ENCODE results near the gene KDM4D. TPM values are rescaled to one million over a fixed set of nuclear protein-coding genes. Genes with fewer than 3 reads are reported as not detected.

Gene KDM4D
- total and polyA plus RNA-seq, 4 donors, result 0.13 to 0.75 (median 0.38) TPM

GRCh38 chr11:94946812-94947211, 26.7 kb upstream of the KDM4D start:
- no peak overlapping the region for H3K4me3 ChIP-seq (ENCODE audit: low read length in 2 of 2)
- no peak for ATAC-seq (ENCODE audit: low FRiP score)
- WGBS, 2 donors, result 80 to 81% methylated on average over 4 of the region's 4 CpGs
- no peak overlapping the region for H3K27ac ChIP-seq (ENCODE audit: low read depth in 1 of 2, low read length in 2 of 2)
- no peaks in the 10 kb centered on the region for H3K9me3 ChIP-seq (ENCODE audit: control insufficient read depth, low read length)
- intact Hi-C loops (cut with DNase I), result no loop called here
- DNase-seq, result no peak
- no peaks in the 10 kb centered on the region for H3K36me3 ChIP-seq (ENCODE audit: control insufficient read depth in 1 of 2, insufficient read depth in 2 of 2, low read length in 1 of 2)
- no peaks in the 10 kb centered on the region for H3K4me1 ChIP-seq (ENCODE audit: control insufficient read depth in 1 of 2, insufficient read depth in 2 of 2, low read length in 2 of 2)
- no peaks in the 10 kb centered on the region for H3K27me3 ChIP-seq (ENCODE audit: control insufficient read depth in 1 of 2, insufficient read depth in 2 of 2, low read length in 1 of 2)

GRCh38 chr11:94948070-94948617, 25.4 kb upstream of the KDM4D start:
- no peak for ATAC-seq (ENCODE audit: low FRiP score)
- no peak overlapping the region for H3K27ac ChIP-seq (ENCODE audit: low read depth in 1 of 2, low read length in 2 of 2)
- H3K4me1 ChIP-seq (ENCODE audit: control insufficient read depth in 1 of 2, insufficient read depth in 2 of 2, low read length in 2 of 2), result no peaks in the 10 kb centered on the region
- intact Hi-C loops (cut with DNase I), result no loop called here
- H3K9me3 ChIP-seq (ENCODE audit: control insufficient read depth, low read length), result no peaks in the 10 kb centered on the region
- DNase-seq, result no peak
- H3K4me3 ChIP-seq (ENCODE audit: low read length in 2 of 2), result no peak overlapping the region
- no peaks in the 10 kb centered on the region for H3K27me3 ChIP-seq (ENCODE audit: control insufficient read depth in 1 of 2, insufficient read depth in 2 of 2, low read length in 1 of 2)
- WGBS, 2 donors, result 57% methylated on average over 4 of the region's 4 CpGs
- no peaks in the 10 kb centered on the region for H3K36me3 ChIP-seq (ENCODE audit: control insufficient read depth in 1 of 2, insufficient read depth in 2 of 2, low read length in 1 of 2)

GRCh38 chr11:94954753-94955152, 18.8 kb upstream of the KDM4D start:
- Histone ChIP-seq H3K36me3 (ENCODE audit: control insufficient read depth in 1 of 2, insufficient read depth in 2 of 2, low read length in 1 of 2) (no peaks in the 10 kb centered on the region), H3K9me3 (ENCODE audit: control insufficient read depth, low read length) (no peaks in the 10 kb centered on the region), H3K4me1 (ENCODE audit: control insufficient read depth in 1 of 2, insufficient read depth in 2 of 2, low read length in 2 of 2) (no peaks in the 10 kb centered on the region), H3K4me3 (ENCODE audit: low read length in 2 of 2) (no peak overlapping the region), H3K27ac (ENCODE audit: low read depth in 1 of 2, low read length in 2 of 2) (no peak overlapping the region), H3K27me3 (ENCODE audit: control insufficient read depth in 1 of 2, insufficient read depth in 2 of 2, low read length in 1 of 2) (no peaks in the 10 kb centered on the region)
- 88 to 91% methylated on average over 1 of the region's 1 CpG for WGBS, 2 donors
- intact Hi-C loops (cut with DNase I), result no loop called here
- no peak for DNase-seq
- no peak for ATAC-seq (ENCODE audit: low FRiP score)

GRCh38 chr11:94956963-94957362, 16.5 kb upstream of the KDM4D start:
- no peaks in the 10 kb centered on the region for H3K4me1 ChIP-seq (ENCODE audit: control insufficient read depth in 1 of 2, insufficient read depth in 2 of 2, low read length in 2 of 2)
- H3K9me3 ChIP-seq (ENCODE audit: control insufficient read depth, low read length), result no peaks in the 10 kb centered on the region
- H3K36me3 ChIP-seq (ENCODE audit: control insufficient read depth in 1 of 2, insufficient read depth in 2 of 2, low read length in 1 of 2), result no peaks in the 10 kb centered on the region
- intact Hi-C loops (cut with DNase I), result no loop called here
- DNase-seq (no peak), ATAC-seq (ENCODE audit: low FRiP score) (no peak)
- H3K27me3 ChIP-seq (ENCODE audit: control insufficient read depth in 1 of 2, insufficient read depth in 2 of 2, low read length in 1 of 2), result no peaks in the 10 kb centered on the region
- no peak overlapping the region for H3K4me3 ChIP-seq (ENCODE audit: low read length in 2 of 2)
- WGBS, 2 donors, result 47 to 50% methylated on average over 4 of the region's 4 CpGs
- no peak overlapping the region for H3K27ac ChIP-seq (ENCODE audit: low read depth in 1 of 2, low read length in 2 of 2)

- H3K27ac ChIP-seq (ENCODE audit: low read depth in 1 of 2, low read length in 2 of 2), result no peak overlapping the region
- H3K9me3 ChIP-seq (ENCODE audit: control insufficient read depth, low read length), result no peaks in the 10 kb centered on the region
- peak; percentile 33 for ATAC-seq (ENCODE audit: low FRiP score)
- 44 to 48% methylated on average over 2 of the region's 2 CpGs for WGBS, 2 donors
- H3K4me1 ChIP-seq (ENCODE audit: control insufficient read depth in 1 of 2, insufficient read depth in 2 of 2, low read length in 2 of 2), result no peaks in the 10 kb centered on the region
- peaks cover 0 to 5% of the 10 kb centered on the region in 2 donors for H3K36me3 ChIP-seq (ENCODE audit: control insufficient read depth in 1 of 2, insufficient read depth in 2 of 2, low read length in 1 of 2)
- H3K27me3 ChIP-seq (ENCODE audit: control insufficient read depth in 1 of 2, insufficient read depth in 2 of 2, low read length in 1 of 2), result no peaks in the 10 kb centered on the region
- intact Hi-C loops (cut with DNase I), result no loop called here
- DNase-seq, result no peak
- H3K4me3 ChIP-seq (ENCODE audit: low read length in 2 of 2), result no peak overlapping the region
These were observed 15.3 kb upstream of the KDM4D start for GRCh38 chr11:94958121-94958696.

GRCh38 chr11:94959179-94959578, 14.3 kb upstream of the KDM4D start:
- Histone ChIP-seq H3K4me3 (ENCODE audit: low read length in 2 of 2) (no peak overlapping the region), H3K27ac (ENCODE audit: low read depth in 1 of 2, low read length in 2 of 2) (no peak overlapping the region), H3K36me3 (ENCODE audit: control insufficient read depth in 1 of 2, insufficient read depth in 2 of 2, low read length in 1 of 2) (peaks cover 0 to 5% of the 10 kb centered on the region in 2 donors), H3K4me1 (ENCODE audit: control insufficient read depth in 1 of 2, insufficient read depth in 2 of 2, low read length in 2 of 2) (no peaks in the 10 kb centered on the region), H3K9me3 (ENCODE audit: control insufficient read depth, low read length) (no peaks in the 10 kb centered on the region), H3K27me3 (ENCODE audit: control insufficient read depth in 1 of 2, insufficient read depth in 2 of 2, low read length in 1 of 2) (no peaks in the 10 kb centered on the region)
- intact Hi-C loops (cut with DNase I), result no loop called here
- ATAC-seq (ENCODE audit: low FRiP score), result no peak
- DNase-seq, result no peak
- WGBS, 2 donors, result 79 to 86% methylated on average over 2 of the region's 2 CpGs

GRCh38 chr11:94960488-94960887, 13.0 kb upstream of the KDM4D start:
- intact Hi-C loops (cut with DNase I), result no loop called here
- 88 to 91% methylated on average over 2 of the region's 2 CpGs for WGBS, 2 donors
- no peak overlapping the region for H3K27ac ChIP-seq (ENCODE audit: low read depth in 1 of 2, low read length in 2 of 2)
- DNase-seq (no peak), ATAC-seq (ENCODE audit: low FRiP score) (no peak)
- H3K36me3 ChIP-seq (ENCODE audit: control insufficient read depth in 1 of 2, insufficient read depth in 2 of 2, low read length in 1 of 2), result peaks cover 3 to 5% of the 10 kb centered on the region in 2 donors
- H3K9me3 ChIP-seq (ENCODE audit: control insufficient read depth, low read length), result no peaks in the 10 kb centered on the region
- H3K27me3 ChIP-seq (ENCODE audit: control insufficient read depth in 1 of 2, insufficient read depth in 2 of 2, low read length in 1 of 2), result no peaks in the 10 kb centered on the region
- no peaks in the 10 kb centered on the region for H3K4me1 ChIP-seq (ENCODE audit: control insufficient read depth in 1 of 2, insufficient read depth in 2 of 2, low read length in 2 of 2)
- no peak overlapping the region for H3K4me3 ChIP-seq (ENCODE audit: low read length in 2 of 2)

- DNase-seq (no peak), ATAC-seq (ENCODE audit: low FRiP score) (no peak)
- peaks cover 5% of the 10 kb centered on the region in 2 donors for H3K36me3 ChIP-seq (ENCODE audit: control insufficient read depth in 1 of 2, insufficient read depth in 2 of 2, low read length in 1 of 2)
- no peak overlapping the region for H3K4me3 ChIP-seq (ENCODE audit: low read length in 2 of 2)
- H3K4me1 ChIP-seq (ENCODE audit: control insufficient read depth in 1 of 2, insufficient read depth in 2 of 2, low read length in 2 of 2), result no peaks in the 10 kb centered on the region
- no peaks in the 10 kb centered on the region for H3K9me3 ChIP-seq (ENCODE audit: control insufficient read depth, low read length)
- H3K27ac ChIP-seq (ENCODE audit: low read depth in 1 of 2, low read length in 2 of 2), result no peak overlapping the region
- H3K27me3 ChIP-seq (ENCODE audit: control insufficient read depth in 1 of 2, insufficient read depth in 2 of 2, low read length in 1 of 2), result no peaks in the 10 kb centered on the region
- WGBS, 2 donors, result 97% methylated on average over 1 of the region's 1 CpG
- intact Hi-C loops (cut with DNase I), result no loop called here
These were observed 12.3 kb upstream of the KDM4D start for GRCh38 chr11:94961255-94961654.

GRCh38 chr11:94964934-94965333, 8.6 kb upstream of the KDM4D start:
- WGBS, 2 donors, result 86 to 88% methylated on average over 4 of the region's 4 CpGs
- Histone ChIP-seq H3K4me3 (ENCODE audit: low read length in 2 of 2) (no peak overlapping the region), H3K36me3 (ENCODE audit: control insufficient read depth in 1 of 2, insufficient read depth in 2 of 2, low read length in 1 of 2) (peaks cover 7 to 10% of the 10 kb centered on the region in 2 donors), H3K9me3 (ENCODE audit: control insufficient read depth, low read length) (no peaks in the 10 kb centered on the region), H3K27ac (ENCODE audit: low read depth in 1 of 2, low read length in 2 of 2) (no peak overlapping the region), H3K4me1 (ENCODE audit: control insufficient read depth in 1 of 2, insufficient read depth in 2 of 2, low read length in 2 of 2) (no peaks in the 10 kb centered on the region), H3K27me3 (ENCODE audit: control insufficient read depth in 1 of 2, insufficient read depth in 2 of 2, low read length in 1 of 2) (no peaks in the 10 kb centered on the region)
- ATAC-seq (ENCODE audit: low FRiP score) (no peak), DNase-seq (no peak)
- intact Hi-C loops (cut with DNase I), result no loop called here
